D721Med (cell line): ENCODE data around the gene SEMA3E.

ENCODE experiments used
- DNase-seq: peaks from one replicate; pipeline ENCODE4 v3.0.0; 2011; ENCODE audit warnings: low spot score; ENCODE audit not compliant: insufficient read length
- FAIRE-seq: peaks from 2 replicates; lab custom pipeline; 2011; peaks lifted over from hg19 to GRCh38; lab: Jason Lieb, UNC
- TF ChIP-seq, protein P1 (sequence below): IDR thresholded peaks from 2 replicates; pipeline ENCODE4 v1.5.1; 2012; ENCODE audit warnings: mild to moderate bottlenecking, control low read depth; ENCODE audit not compliant: insufficient read depth; ENCODE audit errors: missing control alignments

The SEMA3E gene

DNA sequence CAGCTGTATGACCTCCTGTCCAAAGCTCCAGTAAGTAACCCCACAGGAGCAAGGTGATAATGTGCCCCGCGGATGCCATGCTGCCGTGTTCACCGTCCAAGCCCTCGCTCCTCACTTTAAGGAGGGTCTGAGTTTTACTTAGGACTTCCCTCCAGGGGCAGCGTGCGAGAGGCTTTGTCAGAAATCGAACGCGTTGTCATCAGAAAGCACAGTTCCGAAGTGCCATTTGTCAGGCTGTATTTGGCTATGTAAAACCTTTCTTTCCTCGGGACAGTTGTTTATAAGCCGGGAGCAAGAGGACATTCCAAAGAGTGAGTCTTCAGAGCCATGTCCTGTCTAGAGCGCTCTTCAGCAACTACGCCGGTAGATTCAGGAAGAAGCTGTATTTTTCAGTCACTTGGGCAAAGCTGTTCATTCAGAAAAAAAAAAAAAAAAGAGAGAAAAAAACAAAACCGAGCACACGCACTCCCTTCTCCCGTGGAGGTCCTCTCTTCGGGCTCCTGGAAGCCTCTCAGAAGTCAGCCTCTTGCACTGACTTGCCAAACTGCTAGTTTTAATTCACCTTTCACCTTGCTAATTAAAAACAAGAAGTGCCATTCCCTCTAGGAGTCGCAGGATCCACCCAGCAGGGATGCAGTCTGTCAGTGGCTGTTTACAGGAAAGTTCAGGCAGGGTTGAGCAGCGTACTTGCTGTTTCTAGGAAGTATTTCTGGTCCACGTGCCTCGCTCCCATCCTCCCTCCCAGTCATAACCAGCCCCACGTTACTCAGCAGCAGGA lies at the start of gene SEMA3E:
Gene SEMA3E (minus strand): TSS at position 676 of the 778 bp plus-strand sequence.
- no peak for FAIRE-seq
- TF ChIP-seq, protein P1, sequence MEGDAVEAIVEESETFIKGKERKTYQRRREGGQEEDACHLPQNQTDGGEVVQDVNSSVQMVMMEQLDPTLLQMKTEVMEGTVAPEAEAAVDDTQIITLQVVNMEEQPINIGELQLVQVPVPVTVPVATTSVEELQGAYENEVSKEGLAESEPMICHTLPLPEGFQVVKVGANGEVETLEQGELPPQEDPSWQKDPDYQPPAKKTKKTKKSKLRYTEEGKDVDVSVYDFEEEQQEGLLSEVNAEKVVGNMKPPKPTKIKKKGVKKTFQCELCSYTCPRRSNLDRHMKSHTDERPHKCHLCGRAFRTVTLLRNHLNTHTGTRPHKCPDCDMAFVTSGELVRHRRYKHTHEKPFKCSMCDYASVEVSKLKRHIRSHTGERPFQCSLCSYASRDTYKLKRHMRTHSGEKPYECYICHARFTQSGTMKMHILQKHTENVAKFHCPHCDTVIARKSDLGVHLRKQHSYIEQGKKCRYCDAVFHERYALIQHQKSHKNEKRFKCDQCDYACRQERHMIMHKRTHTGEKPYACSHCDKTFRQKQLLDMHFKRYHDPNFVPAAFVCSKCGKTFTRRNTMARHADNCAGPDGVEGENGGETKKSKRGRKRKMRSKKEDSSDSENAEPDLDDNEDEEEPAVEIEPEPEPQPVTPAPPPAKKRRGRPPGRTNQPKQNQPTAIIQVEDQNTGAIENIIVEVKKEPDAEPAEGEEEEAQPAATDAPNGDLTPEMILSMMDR: no peak
- no peak for DNase-seq

DNA sequence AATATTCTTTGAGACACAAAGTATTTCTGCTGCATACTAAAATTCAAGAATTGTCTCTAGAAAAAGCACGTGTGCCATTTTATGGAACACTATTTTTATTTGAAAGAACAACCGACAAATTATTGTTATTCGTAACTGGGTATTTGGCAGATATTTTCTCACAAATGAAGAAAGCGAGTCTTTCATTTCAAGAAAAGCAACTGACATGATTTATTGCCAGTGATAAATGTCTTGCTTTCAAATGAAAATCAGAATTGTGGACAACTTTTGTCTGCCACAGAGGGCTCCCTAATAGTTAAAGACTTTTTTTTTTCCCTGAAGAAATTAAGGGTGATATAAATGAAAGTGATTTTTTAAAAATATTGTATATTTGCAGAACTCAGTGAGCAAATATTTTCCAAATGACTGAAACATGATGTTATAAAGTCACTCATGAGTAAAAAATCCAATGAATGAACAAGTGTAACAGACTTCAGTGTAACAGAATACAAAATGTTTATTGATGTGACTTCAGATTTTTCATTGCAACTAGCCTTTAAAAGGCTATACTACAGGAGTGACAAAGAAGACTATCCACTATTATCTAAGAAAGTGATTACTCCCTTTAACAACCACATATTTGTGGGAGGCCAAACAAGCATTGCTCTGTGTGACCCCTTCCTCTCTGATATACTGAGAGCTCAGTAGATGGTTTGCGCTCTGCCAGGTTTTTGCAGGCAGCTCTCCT lies 49.0 kb upstream of the SEMA3E start:
- FAIRE-seq (no peak), DNase-seq (no peak)
- TF ChIP-seq, protein P1: no peak

DNA sequence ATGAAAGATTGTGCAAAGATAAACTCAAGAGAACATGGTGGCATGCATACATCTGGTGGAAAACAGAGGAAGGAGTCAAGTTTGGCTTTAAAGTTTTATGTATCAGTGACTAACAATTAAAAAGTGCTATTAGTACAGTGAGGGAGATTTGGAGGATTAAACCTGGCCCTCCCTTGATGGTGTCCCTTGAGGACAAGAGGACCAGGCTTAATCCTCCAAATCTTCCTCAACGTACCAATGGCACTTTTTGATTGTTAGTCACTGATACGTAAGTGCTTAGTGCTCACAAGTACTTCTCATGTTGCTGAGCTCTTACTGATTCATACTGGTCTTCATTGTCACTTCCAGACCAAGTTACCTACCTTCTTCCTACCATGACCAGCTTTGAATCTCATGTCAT lies 47.2 kb upstream of the SEMA3E start:
- TF ChIP-seq, protein P1: no peak
- FAIRE-seq: no peak
- DNase-seq: no peak

DNA sequence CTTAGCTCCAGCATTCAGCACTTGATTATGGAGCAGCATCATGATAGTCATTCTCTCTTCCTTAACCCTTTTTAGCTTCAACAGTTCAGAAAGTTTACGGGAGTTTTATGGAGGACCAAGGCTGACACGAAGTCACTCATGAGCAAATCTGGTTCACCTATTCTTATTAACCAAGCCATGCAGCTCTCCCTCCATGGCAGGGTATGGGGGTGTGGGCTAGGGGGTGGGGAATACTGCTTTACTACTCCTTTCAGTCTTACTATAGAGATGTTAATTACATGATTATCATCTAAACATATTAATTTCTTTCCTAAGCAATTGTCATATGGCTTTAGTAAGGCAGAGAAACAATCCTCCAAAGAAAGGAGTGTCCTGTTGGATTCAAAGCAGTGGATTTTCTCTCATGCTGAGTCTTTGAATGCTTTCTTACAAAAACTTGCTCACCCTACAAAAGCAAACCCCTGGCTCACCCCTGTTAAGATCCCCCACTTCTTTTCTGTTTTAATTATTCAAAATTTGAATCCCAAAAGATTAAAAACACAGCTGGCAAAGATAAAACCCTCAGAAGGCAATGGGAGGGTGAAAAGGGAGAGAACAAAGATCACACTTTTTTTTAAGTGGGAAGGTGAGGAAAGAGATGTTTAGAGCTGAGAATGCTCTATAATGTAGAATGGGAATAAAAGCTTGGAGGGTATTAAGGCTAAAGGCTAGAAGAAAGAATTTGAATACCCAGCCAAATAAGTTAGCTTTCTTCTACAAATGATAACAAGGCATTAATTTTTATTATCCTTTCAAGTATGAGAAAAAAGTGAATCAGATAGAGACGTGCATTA lies 46.4 kb upstream of the SEMA3E start:
- DNase-seq: no peak
- FAIRE-seq: no peak
- TF ChIP-seq, protein P1: no peak

DNA sequence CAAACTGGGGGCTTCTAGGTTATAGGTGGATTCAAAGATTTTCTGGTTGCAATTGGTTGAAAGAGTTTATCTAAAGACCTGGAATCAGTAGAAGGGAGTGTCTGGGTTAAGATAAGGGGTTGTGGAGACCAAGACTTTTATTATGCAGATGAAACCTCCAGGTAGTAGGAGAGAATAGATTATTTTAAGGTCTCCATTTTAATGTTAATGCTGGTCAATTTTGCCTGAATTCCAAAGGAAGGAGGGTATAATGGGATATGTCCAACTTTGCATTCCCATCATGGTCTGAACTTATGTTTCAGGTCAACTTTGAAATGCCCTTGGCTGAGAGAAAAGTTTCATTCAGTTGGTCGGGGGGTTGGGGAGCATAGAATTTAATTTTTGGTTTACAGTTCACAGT lies 44.3 kb upstream of the SEMA3E start:
- no peak for FAIRE-seq
- TF ChIP-seq, protein P1: no peak
- DNase-seq: no peak

DNA sequence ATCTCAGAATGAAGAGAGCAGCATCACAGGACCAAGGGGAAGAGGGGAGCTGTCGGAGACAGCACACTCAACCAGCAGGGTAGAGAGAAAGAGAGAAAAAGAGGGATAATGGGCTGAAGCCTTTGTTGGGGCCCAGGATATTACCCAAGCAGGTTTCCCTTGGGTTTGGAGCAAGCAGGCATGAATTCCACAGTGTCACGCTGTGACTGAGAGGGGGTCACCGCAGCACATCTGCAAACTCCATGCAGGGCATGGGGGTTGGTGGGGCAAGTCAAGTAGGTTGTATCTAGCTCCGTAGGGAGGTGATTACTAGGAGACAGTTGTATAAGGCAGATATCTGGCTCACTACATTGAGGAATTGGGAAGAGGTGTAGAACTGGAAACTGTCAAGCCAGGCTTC lies 42.2 kb upstream of the SEMA3E start:
- FAIRE-seq (no peak), DNase-seq (no peak)
- TF ChIP-seq, protein P1: no peak
